ENCODE measurements around the gene AFF3. TPM values are rescaled to one million over a fixed set of nuclear protein-coding genes. Genes with fewer than 3 reads are reported as not detected.

The AFF3 gene
- total RNA-seq, 1 experiment from 2014 or later: 0.42 TPM

DNA sequence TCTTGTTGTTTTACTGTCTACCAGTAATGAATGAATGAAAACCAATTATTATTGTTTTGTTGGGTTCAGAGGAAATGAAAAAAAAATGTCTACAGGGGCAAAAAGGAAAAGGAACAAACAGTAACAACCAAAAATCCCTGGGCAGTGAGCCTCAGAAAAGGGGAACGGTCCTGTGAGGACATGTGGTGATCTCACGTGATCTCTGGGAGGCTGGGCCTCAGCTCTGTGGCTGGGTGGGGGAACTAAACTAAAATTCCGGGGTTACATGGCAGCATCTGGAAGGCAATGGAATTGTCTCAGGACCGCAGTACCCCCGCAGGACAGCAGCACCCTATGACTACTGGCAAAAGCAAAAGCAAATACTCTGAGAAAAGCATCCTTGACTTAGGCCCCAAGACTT is 80.1 kb downstream of the AFF3 start:
- Mint-ChIP-seq H3K27ac (ENCODE audit: low read depth, unreplicated experiment) (no peak overlapping the region), H3K27me3 (ENCODE audit: insufficient read depth, unreplicated experiment) (no peaks in the 10 kb centered on the region), H3K4me1 (ENCODE audit: insufficient read depth, unreplicated experiment) (no peaks in the 10 kb centered on the region), H3K36me3 (ENCODE audit: insufficient read depth, unreplicated experiment) (no peaks in the 10 kb centered on the region), H3K4me3 (ENCODE audit: unreplicated experiment) (no peak overlapping the region), H3K9me3 (ENCODE audit: unreplicated experiment) (peaks cover 8% of the 10 kb centered on the region)
- TF ChIP-seq, protein P1, sequence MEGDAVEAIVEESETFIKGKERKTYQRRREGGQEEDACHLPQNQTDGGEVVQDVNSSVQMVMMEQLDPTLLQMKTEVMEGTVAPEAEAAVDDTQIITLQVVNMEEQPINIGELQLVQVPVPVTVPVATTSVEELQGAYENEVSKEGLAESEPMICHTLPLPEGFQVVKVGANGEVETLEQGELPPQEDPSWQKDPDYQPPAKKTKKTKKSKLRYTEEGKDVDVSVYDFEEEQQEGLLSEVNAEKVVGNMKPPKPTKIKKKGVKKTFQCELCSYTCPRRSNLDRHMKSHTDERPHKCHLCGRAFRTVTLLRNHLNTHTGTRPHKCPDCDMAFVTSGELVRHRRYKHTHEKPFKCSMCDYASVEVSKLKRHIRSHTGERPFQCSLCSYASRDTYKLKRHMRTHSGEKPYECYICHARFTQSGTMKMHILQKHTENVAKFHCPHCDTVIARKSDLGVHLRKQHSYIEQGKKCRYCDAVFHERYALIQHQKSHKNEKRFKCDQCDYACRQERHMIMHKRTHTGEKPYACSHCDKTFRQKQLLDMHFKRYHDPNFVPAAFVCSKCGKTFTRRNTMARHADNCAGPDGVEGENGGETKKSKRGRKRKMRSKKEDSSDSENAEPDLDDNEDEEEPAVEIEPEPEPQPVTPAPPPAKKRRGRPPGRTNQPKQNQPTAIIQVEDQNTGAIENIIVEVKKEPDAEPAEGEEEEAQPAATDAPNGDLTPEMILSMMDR (IDR thresholded peaks at IDR 0.05; ENCODE audit: unreplicated experiment): no peak
- ChIA-PET CTCF (no interaction called here), POLR2A (no interaction called here)
- no peak for DNase-seq (ENCODE audit: unreplicated experiment)
- no TSS peak for BruUV-seq (replicated peaks)
- intact Hi-C loops (cut with micrococcal nuclease): no loop called here

DNA sequence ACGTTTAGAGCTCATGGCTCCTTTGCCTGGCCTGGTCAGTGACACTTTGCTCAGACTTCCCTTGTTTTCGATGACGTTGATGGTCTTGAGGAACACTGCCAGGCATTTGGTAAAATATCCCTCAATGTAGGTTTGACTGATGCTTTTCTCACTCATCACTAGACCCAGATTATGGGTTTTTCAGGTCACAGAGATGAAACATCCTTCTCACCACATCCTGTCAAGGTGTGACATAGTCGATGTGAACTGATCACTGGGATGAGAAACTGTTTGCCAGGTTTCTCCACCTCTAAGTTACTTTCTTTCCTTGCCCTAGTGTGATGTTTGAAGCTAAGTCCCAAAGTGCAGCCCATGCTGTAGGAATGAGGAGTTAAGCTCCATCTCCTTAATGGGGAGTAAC is 81.5 kb downstream of the AFF3 start:
- ChIA-PET POLR2A (no interaction called here), CTCF (no interaction called here)
- no peak overlapping the region for H3K4me3 Mint-ChIP-seq (ENCODE audit: unreplicated experiment)
- no peaks in the 10 kb centered on the region for H3K27me3 Mint-ChIP-seq (ENCODE audit: insufficient read depth, unreplicated experiment)
- DNase-seq (ENCODE audit: unreplicated experiment): no peak
- H3K9me3 Mint-ChIP-seq (ENCODE audit: unreplicated experiment): peaks cover 8% of the 10 kb centered on the region
- intact Hi-C loops (cut with micrococcal nuclease): no loop called here
- BruUV-seq (replicated peaks): no TSS peak
- H3K27ac Mint-ChIP-seq (ENCODE audit: low read depth, unreplicated experiment): no peak overlapping the region
- TF ChIP-seq, protein P1 (IDR thresholded peaks at IDR 0.05; ENCODE audit: unreplicated experiment): no peak
- H3K36me3 Mint-ChIP-seq (ENCODE audit: insufficient read depth, unreplicated experiment): no peaks in the 10 kb centered on the region
- no peaks in the 10 kb centered on the region for H3K4me1 Mint-ChIP-seq (ENCODE audit: insufficient read depth, unreplicated experiment)

DNA sequence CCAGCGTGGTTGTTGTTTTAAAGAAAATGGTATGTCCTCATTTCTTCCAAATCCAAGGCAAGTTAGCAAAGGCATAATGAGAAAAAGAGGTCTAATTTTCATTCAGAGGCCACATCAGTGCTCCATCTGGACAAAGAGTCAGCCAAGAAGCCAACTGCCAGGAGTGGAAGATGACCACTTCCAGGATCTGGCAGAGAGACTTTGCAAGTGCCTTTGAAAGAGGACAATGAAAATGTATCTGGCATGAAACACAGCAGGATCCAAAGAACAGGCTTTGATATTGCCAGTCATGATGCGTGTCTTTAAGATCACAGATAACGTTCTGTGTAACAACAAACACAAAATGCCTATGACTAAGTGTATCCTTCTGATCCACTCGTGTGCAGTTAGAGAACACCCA is 82.8 kb downstream of the AFF3 start:
- intact Hi-C loops (cut with micrococcal nuclease): no loop called here
- no peak overlapping the region for H3K4me3 Mint-ChIP-seq (ENCODE audit: unreplicated experiment)
- ChIA-PET POLR2A (no interaction called here), CTCF (no interaction called here)
- no peak overlapping the region for H3K27ac Mint-ChIP-seq (ENCODE audit: low read depth, unreplicated experiment)
- no TSS peak for BruUV-seq (replicated peaks)
- no peaks in the 10 kb centered on the region for H3K36me3 Mint-ChIP-seq (ENCODE audit: insufficient read depth, unreplicated experiment)
- peaks cover 8% of the 10 kb centered on the region for H3K9me3 Mint-ChIP-seq (ENCODE audit: unreplicated experiment)
- H3K27me3 Mint-ChIP-seq (ENCODE audit: insufficient read depth, unreplicated experiment): no peaks in the 10 kb centered on the region
- DNase-seq (ENCODE audit: unreplicated experiment): no peak
- TF ChIP-seq, protein P1 (IDR thresholded peaks at IDR 0.05; ENCODE audit: unreplicated experiment): no peak
- H3K4me1 Mint-ChIP-seq (ENCODE audit: insufficient read depth, unreplicated experiment): no peaks in the 10 kb centered on the region

DNA sequence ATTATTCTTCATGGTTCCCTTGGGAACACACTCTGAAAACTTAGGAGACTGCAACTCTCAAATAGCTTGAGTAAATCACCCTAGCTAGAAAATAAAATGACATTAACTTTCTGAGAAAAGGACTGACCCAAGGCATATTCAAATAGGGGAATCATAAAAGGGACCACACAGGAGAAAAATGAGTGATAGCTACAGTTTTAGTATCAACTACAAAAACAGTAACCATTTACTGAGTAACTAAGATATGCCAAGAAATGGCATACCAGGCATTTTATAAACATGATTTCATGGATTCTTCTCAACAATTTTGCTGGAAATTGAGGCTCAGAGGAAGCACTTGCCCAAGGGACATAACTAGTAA is 84.5 kb downstream of the AFF3 start:
- intact Hi-C loops (cut with micrococcal nuclease): no loop called here
- TF ChIP-seq, protein P1 (IDR thresholded peaks at IDR 0.05; ENCODE audit: unreplicated experiment): no peak
- Mint-ChIP-seq H3K27me3 (ENCODE audit: insufficient read depth, unreplicated experiment) (no peaks in the 10 kb centered on the region), H3K4me1 (ENCODE audit: insufficient read depth, unreplicated experiment) (no peaks in the 10 kb centered on the region), H3K36me3 (ENCODE audit: insufficient read depth, unreplicated experiment) (no peaks in the 10 kb centered on the region), H3K27ac (ENCODE audit: low read depth, unreplicated experiment) (no peak overlapping the region), H3K9me3 (ENCODE audit: unreplicated experiment) (no peaks in the 10 kb centered on the region), H3K4me3 (ENCODE audit: unreplicated experiment) (no peak overlapping the region)
- DNase-seq (ENCODE audit: unreplicated experiment): no peak
- CTCF ChIA-PET: interaction anchor here (1.3 kb wide), 1 partner anchor 8 kb away, joined by 3 read pairs; no protein-coding TSS in a partner anchor
- no TSS peak for BruUV-seq (replicated peaks)
- POLR2A ChIA-PET: no interaction called here
